Lower leg skin (tissue), 4 donors: Measurements from ENCODE around the gene DAAM2. TPM values are rescaled to one million over a fixed set of nuclear protein-coding genes. Genes with fewer than 3 reads are reported as not detected.

Experiments used
- DNase-seq, 2 donors: peaks; one replicate each; pipeline ENCODE4 v3.0.0-alpha.2; 2019; ENCODE audit warnings: low spot score in 2 of 2
- H3K4me3 ChIP-seq: fragments of 200-600 bp; sonication (generic); 2 replicates; pipeline ENCODE4 v1.5.1; 2017; ENCODE audit warnings: mild to moderate bottlenecking, low read depth; ENCODE audit not compliant: poor library complexity, severe bottlenecking
- POLR2A ChIP-seq, 2 donors: fragments of 450-650 bp; IDR thresholded peaks; one replicate each; pipeline ENCODE4 v1.6.1; 2016 to 2017; ENCODE audit warnings: antibody characterized with exemption in 2 of 2, mild to moderate bottlenecking in 1 of 2, moderate library complexity in 1 of 2
- WGBS, 2 donors: methylation state at CpG; one replicate each; pipeline ENCODE4 v1.1.5; 2018; 5-methylcytosine and 5-hydroxymethylcytosine counted together
- intact Hi-C: fragments of 100-400 bp; cut with DNase I; formaldehyde crosslinking; loops from one replicate; pipeline ENCODE4 v1.15.0; 2023; ENCODE audit warnings: low total_unique reads
- total RNA-seq, 4 donors: library from RNA; depleted of rRNA; stranded (reverse); fragments of >200 nt; gene quantifications; one replicate each; pipeline ENCODE4 v1.1.0, GENCODE V29; 2016
- TF ChIP-seq, protein P1 (sequence below), 3 donors: fragments of 450-650 bp; IDR thresholded peaks; one replicate each; pipeline ENCODE4 v1.5.1; 2016; ENCODE audit warnings: antibody characterized with exemption in 3 of 3, mild to moderate bottlenecking in 3 of 3, moderate library complexity in 2 of 3

The DAAM2 gene
- total RNA-seq, 4 donors from 2014 or later: 5.6 to 16.9 (median 8.1) TPM

DNA sequence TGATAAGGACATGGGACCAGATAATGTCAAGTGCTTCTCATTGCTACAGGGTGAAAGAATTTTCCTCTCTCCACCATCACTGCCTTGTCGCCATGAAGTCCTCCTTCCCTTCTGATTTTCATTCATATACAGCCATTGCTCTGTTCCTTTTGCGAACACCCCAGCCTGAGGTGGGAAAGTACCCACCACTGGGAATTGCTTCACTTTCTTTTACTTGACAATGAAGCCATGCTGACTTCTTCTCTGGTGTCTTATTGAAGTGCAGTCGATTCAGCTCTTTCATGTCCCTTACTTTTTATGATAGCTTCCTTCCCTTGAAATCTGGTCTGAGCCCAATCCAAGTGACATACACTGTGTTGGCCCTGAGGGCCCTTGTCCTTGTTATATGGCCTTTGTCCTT lies 16.2 kb downstream of the DAAM2 start:
- WGBS, 2 donors: 78 to 81% methylated on average over 3 of the region's 3 CpGs
- intact Hi-C loops: no loop called here
- no peak for DNase-seq
- H3K4me3 ChIP-seq: no peak overlapping the region
- TF ChIP-seq POLR2A (IDR thresholded peaks at IDR 0.05): no peak
- TF ChIP-seq, protein P1, sequence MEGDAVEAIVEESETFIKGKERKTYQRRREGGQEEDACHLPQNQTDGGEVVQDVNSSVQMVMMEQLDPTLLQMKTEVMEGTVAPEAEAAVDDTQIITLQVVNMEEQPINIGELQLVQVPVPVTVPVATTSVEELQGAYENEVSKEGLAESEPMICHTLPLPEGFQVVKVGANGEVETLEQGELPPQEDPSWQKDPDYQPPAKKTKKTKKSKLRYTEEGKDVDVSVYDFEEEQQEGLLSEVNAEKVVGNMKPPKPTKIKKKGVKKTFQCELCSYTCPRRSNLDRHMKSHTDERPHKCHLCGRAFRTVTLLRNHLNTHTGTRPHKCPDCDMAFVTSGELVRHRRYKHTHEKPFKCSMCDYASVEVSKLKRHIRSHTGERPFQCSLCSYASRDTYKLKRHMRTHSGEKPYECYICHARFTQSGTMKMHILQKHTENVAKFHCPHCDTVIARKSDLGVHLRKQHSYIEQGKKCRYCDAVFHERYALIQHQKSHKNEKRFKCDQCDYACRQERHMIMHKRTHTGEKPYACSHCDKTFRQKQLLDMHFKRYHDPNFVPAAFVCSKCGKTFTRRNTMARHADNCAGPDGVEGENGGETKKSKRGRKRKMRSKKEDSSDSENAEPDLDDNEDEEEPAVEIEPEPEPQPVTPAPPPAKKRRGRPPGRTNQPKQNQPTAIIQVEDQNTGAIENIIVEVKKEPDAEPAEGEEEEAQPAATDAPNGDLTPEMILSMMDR (IDR thresholded peaks at IDR 0.05): no peak

DNA sequence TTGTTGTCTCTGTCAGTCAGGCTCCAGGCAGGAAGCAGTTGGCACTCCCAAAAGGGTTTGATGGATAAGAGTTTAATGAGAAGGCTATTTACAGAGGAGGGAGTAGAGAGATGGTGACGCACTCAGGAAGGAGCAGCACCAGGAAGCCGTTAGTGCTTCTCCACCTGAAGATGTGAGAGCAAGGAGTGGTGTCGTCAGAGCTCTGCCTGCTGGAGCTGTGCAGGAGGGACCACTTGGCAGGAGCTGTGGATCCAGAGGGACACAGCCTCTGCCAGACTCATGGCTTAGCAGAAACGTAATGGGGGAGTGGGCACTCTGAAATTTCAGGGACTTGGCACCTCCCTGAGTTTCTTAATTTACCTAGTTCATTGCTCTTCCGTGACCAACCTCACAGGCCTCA lies 16.8 kb downstream of the DAAM2 start:
- 52 to 56% methylated on average over 5 of the region's 5 CpGs for WGBS, 2 donors
- no peak overlapping the region for H3K4me3 ChIP-seq
- TF ChIP-seq, protein P1 (IDR thresholded peaks at IDR 0.05): no peak
- TF ChIP-seq POLR2A (IDR thresholded peaks at IDR 0.05): no peak
- intact Hi-C loops: no loop called here
- no peak for DNase-seq

DNA sequence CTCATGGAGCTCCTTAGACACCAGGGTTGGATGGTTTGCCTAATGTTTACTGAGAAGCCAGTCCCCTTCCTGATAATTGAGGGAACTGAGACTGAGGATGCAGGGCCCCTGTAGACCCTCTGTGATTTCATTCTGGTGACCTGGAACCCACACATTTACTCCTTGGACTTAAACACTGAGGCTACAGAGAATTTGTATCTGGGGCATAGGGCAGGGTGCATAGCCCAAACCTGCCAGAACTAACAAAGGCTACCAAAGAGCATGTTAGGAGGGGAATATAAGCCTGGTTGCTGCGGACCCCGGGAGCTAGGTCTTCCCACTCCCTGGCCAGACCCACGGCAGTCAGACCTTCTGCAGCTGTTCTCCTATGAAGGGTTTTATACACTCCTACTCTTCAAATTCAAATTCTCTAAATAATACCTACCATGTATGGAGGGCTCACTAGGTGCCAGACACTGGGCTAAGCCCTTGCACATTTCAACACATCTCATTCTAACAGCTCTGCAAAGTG lies 19.7 kb downstream of the DAAM2 start:
- TF ChIP-seq, protein P1 (IDR thresholded peaks at IDR 0.05): no peak
- TF ChIP-seq POLR2A (IDR thresholded peaks at IDR 0.05): no peak
- 55 to 81% methylated on average over 3 of the region's 3 CpGs for WGBS, 2 donors
- intact Hi-C loops: no loop called here
- DNase-seq: no peak
- H3K4me3 ChIP-seq: no peak overlapping the region

DNA sequence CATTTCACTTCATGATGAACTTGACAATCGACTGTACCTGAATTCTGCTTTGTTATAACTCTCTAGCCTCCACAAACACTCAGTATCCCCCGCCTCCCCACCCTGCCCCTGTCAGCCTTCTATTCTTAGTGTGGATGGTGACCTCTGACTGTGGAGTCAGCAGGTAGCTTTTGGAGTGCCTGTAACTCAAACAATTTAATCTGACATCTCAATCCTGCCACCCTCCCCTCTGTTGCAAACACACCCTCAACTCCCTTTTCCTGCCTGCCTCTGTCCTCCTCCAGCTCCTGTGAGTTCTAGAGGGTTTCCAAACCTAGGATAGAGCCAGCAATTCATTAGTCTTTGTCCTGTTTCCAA lies 20.3 kb downstream of the DAAM2 start:
- TF ChIP-seq, protein P1 (IDR thresholded peaks at IDR 0.05): no peak
- TF ChIP-seq POLR2A (IDR thresholded peaks at IDR 0.05): no peak

DNA sequence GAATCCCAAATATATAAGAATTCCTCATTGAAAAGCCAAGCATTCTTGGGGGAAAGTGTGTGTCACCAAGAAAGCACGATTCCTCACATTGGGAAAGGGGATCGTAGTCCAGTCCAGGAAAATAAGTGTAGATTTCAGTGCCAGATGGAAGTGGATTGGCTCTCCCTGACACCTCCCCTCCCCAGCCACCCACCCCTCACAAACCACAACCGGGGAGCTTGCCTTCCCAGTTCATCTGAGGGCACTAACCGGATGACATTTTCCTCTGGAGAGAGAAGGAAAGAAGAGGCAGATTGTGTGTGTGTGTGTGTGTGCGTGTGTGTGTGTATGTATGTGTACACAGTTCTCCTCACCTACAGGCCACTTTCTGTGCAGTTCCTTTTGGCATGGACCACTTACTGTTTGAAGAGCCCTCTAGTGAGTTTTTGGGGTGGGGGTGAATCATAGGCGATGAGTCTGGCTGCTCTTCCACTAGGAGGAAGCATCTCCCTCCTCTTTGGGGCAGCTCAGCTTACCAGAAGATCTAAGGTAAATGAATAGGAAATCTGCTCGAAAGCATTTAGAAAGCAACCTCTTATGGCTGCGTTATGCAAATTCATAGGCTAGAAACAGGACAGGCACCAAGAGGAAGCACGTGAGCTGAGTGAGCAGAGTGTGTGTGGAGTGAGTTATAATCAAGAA lies 20.8 kb downstream of the DAAM2 start:
- peak in 1 of 2 donors; percentile 43 for DNase-seq
- TF ChIP-seq, protein P1 (IDR thresholded peaks at IDR 0.05): no peak
- no peak for TF ChIP-seq POLR2A (IDR thresholded peaks at IDR 0.05)
- no peak overlapping the region for H3K4me3 ChIP-seq
- intact Hi-C loops: no loop called here
- WGBS, 2 donors: 30% methylated on average over 9 of the region's 9 CpGs

More for the DNA sequence above, 20.3 kb downstream of the DAAM2 start:
- intact Hi-C loops: no loop called here
- H3K4me3 ChIP-seq: no peak overlapping the region
- 70 to 76% methylated on average over 2 of the region's 2 CpGs for WGBS, 2 donors
- no peak for DNase-seq

DNA sequence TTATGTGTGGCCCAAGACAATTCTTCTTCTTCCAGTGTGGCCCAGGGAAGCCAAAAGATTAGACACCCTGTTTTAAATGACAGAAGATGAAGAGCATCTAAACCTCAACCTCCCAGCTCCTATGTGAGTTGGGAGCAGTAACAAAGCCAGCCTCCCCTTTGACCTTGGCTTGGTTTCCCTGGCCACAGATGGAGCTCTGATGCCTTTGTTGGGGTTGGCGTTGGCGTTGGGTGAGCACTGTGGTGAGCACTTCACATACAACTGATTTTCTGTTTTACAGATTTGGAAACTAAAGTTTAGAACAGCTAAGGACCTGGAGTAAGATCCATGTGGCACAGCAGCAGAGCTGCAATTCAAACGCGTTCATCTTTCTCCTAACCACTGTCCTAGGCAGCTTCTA lies 22.1 kb downstream of the DAAM2 start:
- no peak for TF ChIP-seq POLR2A (IDR thresholded peaks at IDR 0.05)
- TF ChIP-seq, protein P1 (IDR thresholded peaks at IDR 0.05): no peak
- DNase-seq: no peak
- WGBS, 2 donors: 91 to 92% methylated on average over 4 of the region's 4 CpGs
- H3K4me3 ChIP-seq: no peak overlapping the region
- intact Hi-C loops: no loop called here
